ENCODE data around the gene LASP1NB.

Gene LASP1NB

GRCh38 chr17:38925263-38925995, at the start of gene LASP1NB:
LASP1NB (plus strand) TSS chr17:38925614.
- peak within 1 kb of the TSS; percentile 28 for H3K4me3 ChIP-seq (ENCODE audit: low read depth, low read length)

GRCh38 chr17:38877130-38877851, 48.1 kb upstream of the LASP1NB start:
- no peak overlapping the region for H3K4me3 ChIP-seq (ENCODE audit: low read depth, low read length)

GRCh38 chr17:38879878-38880665, 45.3 kb upstream of the LASP1NB start:
- no peak overlapping the region for H3K4me3 ChIP-seq (ENCODE audit: low read depth, low read length)

GRCh38 chr17:38881600-38882191, 43.7 kb upstream of the LASP1NB start:
- no peak overlapping the region for H3K4me3 ChIP-seq (ENCODE audit: low read depth, low read length)

GRCh38 chr17:38882870-38883269, 42.5 kb upstream of the LASP1NB start:
- no peak overlapping the region for H3K4me3 ChIP-seq (ENCODE audit: low read depth, low read length)

- H3K4me3 ChIP-seq (ENCODE audit: low read depth, low read length), result no peak overlapping the region
These were observed 41.6 kb upstream of the LASP1NB start for GRCh38 chr17:38883592-38884526.

GRCh38 chr17:38885044-38885727, 40.2 kb upstream of the LASP1NB start:
- H3K4me3 ChIP-seq (ENCODE audit: low read depth, low read length), result no peak overlapping the region

- H3K4me3 ChIP-seq (ENCODE audit: low read depth, low read length), result no peak overlapping the region
These were observed 39.4 kb upstream of the LASP1NB start for GRCh38 chr17:38885728-38886642.

- no peak overlapping the region for H3K4me3 ChIP-seq (ENCODE audit: low read depth, low read length)
These were observed 38.8 kb upstream of the LASP1NB start for GRCh38 chr17:38886643-38887010.

- no peak overlapping the region for H3K4me3 ChIP-seq (ENCODE audit: low read depth, low read length)
These were observed 36.6 kb upstream of the LASP1NB start for GRCh38 chr17:38888842-38889241.

GRCh38 chr17:38889745-38890409, 35.5 kb upstream of the LASP1NB start:
- no peak overlapping the region for H3K4me3 ChIP-seq (ENCODE audit: low read depth, low read length)

GRCh38 chr17:38890410-38890746, 35.0 kb upstream of the LASP1NB start:
- H3K4me3 ChIP-seq (ENCODE audit: low read depth, low read length), result no peak overlapping the region

GRCh38 chr17:38891441-38891840, 34.0 kb upstream of the LASP1NB start:
- no peak overlapping the region for H3K4me3 ChIP-seq (ENCODE audit: low read depth, low read length)

GRCh38 chr17:38892083-38892482, 33.3 kb upstream of the LASP1NB start:
- H3K4me3 ChIP-seq (ENCODE audit: low read depth, low read length), result no peak overlapping the region

GRCh38 chr17:38892620-38893019, 32.8 kb upstream of the LASP1NB start:
- no peak overlapping the region for H3K4me3 ChIP-seq (ENCODE audit: low read depth, low read length)

- H3K4me3 ChIP-seq (ENCODE audit: low read depth, low read length), result no peak overlapping the region
These were observed 32.3 kb upstream of the LASP1NB start for GRCh38 chr17:38893113-38893512.

- H3K4me3 ChIP-seq (ENCODE audit: low read depth, low read length), result no peak overlapping the region
These were observed 31.8 kb upstream of the LASP1NB start for GRCh38 chr17:38893607-38894006.

GRCh38 chr17:38894276-38894675, 31.1 kb upstream of the LASP1NB start:
- H3K4me3 ChIP-seq (ENCODE audit: low read depth, low read length), result no peak overlapping the region

All from iPS-11a (cell line).